Spinal cord (tissue), 10 donors: Measurements from ENCODE around the gene EPX. TPM values are rescaled to one million over a fixed set of nuclear protein-coding genes. Genes with fewer than 3 reads are reported as not detected.

Experiments
- DNase-seq, 6 donors: peaks; one replicate each; pipeline versions ENCODE4 v3.0.0 to v3.0.0-alpha.2; 2013 to 2015; ENCODE audit warnings: low spot score in 6 of 6, low read depth in 4 of 6
- H3K27ac ChIP-seq: one replicate; pipeline ENCODE4 v1.5.1; 2013; ENCODE audit warnings: low read depth, low read length, control low read depth
- H3K27me3 ChIP-seq: one replicate; pipeline ENCODE4 v1.6.1; 2013; ENCODE audit warnings: low read length; ENCODE audit not compliant: control insufficient read depth, insufficient read depth
- H3K36me3 ChIP-seq: one replicate; pipeline ENCODE4 v1.6.1; 2013; ENCODE audit warnings: low read length; ENCODE audit not compliant: control insufficient read depth, insufficient read depth
- H3K4me1 ChIP-seq: one replicate; pipeline ENCODE4 v1.6.1; 2013; ENCODE audit warnings: low read length; ENCODE audit not compliant: control insufficient read depth, insufficient read depth
- H3K4me3 ChIP-seq: one replicate; pipeline ENCODE4 v1.5.1; 2013; ENCODE audit warnings: low read depth, low read length, control low read depth
- H3K9me3 ChIP-seq: one replicate; pipeline ENCODE4 v1.6.1; 2013; ENCODE audit warnings: low read length; ENCODE audit not compliant: control insufficient read depth, insufficient read depth
- WGBS: methylation state at CpG from one replicate; pipeline ENCODE4 v1.1.5; 2013; ENCODE audit warnings: missing lambda C conversion rate; ENCODE audit not compliant: insufficient coverage; 5-methylcytosine and 5-hydroxymethylcytosine counted together
- polyA plus RNA-seq, 2 donors: library from polyadenylated mRNA; unstranded; fragments of 120-200 nt; gene quantifications; one replicate each; pipeline ENCODE4 v1.2.1, GENCODE V29; 2013; ENCODE audit not compliant: insufficient read length in 2 of 2
- total RNA-seq, 2 donors: library from RNA; depleted of rRNA in 1 of 2; stranded (reverse); fragments of 120-200 nt in 1 of 2; fragments of >200 nt in 1 of 2; gene quantifications; one replicate each; pipeline versions ENCODE4 v1.2.3 to v1.2.4, GENCODE V29; 2013 to 2014
- donor health status: healthy.

The EPX gene
- total and polyA plus RNA-seq, 4 donors: 0.11 to 1.2 (median 0.64) TPM

GRCh38 chr17:58184308-58184985, 8.1 kb upstream of the EPX start:
- no peaks in the 10 kb centered on the region for H3K4me1 ChIP-seq
- peaks cover 2% of the 10 kb centered on the region for H3K27me3 ChIP-seq
- 59% methylated on average over 10 of the region's 10 CpGs for WGBS
- H3K4me3 ChIP-seq: no peak overlapping the region
- no peaks in the 10 kb centered on the region for H3K36me3 ChIP-seq
- no peak for DNase-seq
- no peaks in the 10 kb centered on the region for H3K9me3 ChIP-seq
- no peak overlapping the region for H3K27ac ChIP-seq

- Histone ChIP-seq H3K27me3 (peaks cover 2% of the 10 kb centered on the region), H3K9me3 (no peaks in the 10 kb centered on the region), H3K27ac (no peak overlapping the region), H3K4me1 (no peaks in the 10 kb centered on the region), H3K36me3 (no peaks in the 10 kb centered on the region), H3K4me3 (no peak overlapping the region)
- DNase-seq: no peak
- 75% methylated on average over 8 of the region's 8 CpGs for WGBS
Observed at GRCh38 chr17:58184986-58185761, 7.4 kb upstream of the EPX start.

- no peaks in the 10 kb centered on the region for H3K4me1 ChIP-seq
- H3K9me3 ChIP-seq: no peaks in the 10 kb centered on the region
- peaks cover 4% of the 10 kb centered on the region for H3K27me3 ChIP-seq
- H3K27ac ChIP-seq: no peak overlapping the region
- no peaks in the 10 kb centered on the region for H3K36me3 ChIP-seq
- no peak for DNase-seq
- no peak overlapping the region for H3K4me3 ChIP-seq
- WGBS: 80% methylated on average over 3 of the region's 4 CpGs
Observed at GRCh38 chr17:58186591-58186990, 5.9 kb upstream of the EPX start.

- no peak overlapping the region for H3K4me3 ChIP-seq
- no peaks in the 10 kb centered on the region for H3K36me3 ChIP-seq
- no peaks in the 10 kb centered on the region for H3K4me1 ChIP-seq
- 91% methylated on average over 6 of the region's 6 CpGs for WGBS
- no peaks in the 10 kb centered on the region for H3K9me3 ChIP-seq
- peaks cover 4% of the 10 kb centered on the region for H3K27me3 ChIP-seq
- DNase-seq: no peak
- no peak overlapping the region for H3K27ac ChIP-seq
Observed at GRCh38 chr17:58187063-58187462, 5.5 kb upstream of the EPX start.

- Histone ChIP-seq H3K27me3 (peaks cover 4% of the 10 kb centered on the region), H3K27ac (no peak overlapping the region), H3K4me3 (no peak overlapping the region), H3K36me3 (no peaks in the 10 kb centered on the region), H3K9me3 (no peaks in the 10 kb centered on the region), H3K4me1 (no peaks in the 10 kb centered on the region)
- no peak for DNase-seq
- no CpG with 5 or more reads among the region's 7 CpGs for WGBS
Observed at GRCh38 chr17:58187675-58188074, 4.9 kb upstream of the EPX start.

GRCh38 chr17:58189436-58190146, 2.9 kb upstream of the EPX start:
- Histone ChIP-seq H3K27me3 (peaks cover 4% of the 10 kb centered on the region), H3K36me3 (no peaks in the 10 kb centered on the region), H3K4me1 (no peaks in the 10 kb centered on the region), H3K27ac (no peak overlapping the region), H3K9me3 (no peaks in the 10 kb centered on the region), H3K4me3 (no peak overlapping the region)
- no peak for DNase-seq
- 87% methylated on average over 8 of the region's 11 CpGs for WGBS

- peaks cover 4% of the 10 kb centered on the region for H3K27me3 ChIP-seq
- no peak for DNase-seq
- no peaks in the 10 kb centered on the region for H3K9me3 ChIP-seq
- no peaks in the 10 kb centered on the region for H3K4me1 ChIP-seq
- no peak overlapping the region for H3K4me3 ChIP-seq
- no peaks in the 10 kb centered on the region for H3K36me3 ChIP-seq
- no peak overlapping the region for H3K27ac ChIP-seq
- 55% methylated on average over 12 of the region's 14 CpGs for WGBS
Observed at GRCh38 chr17:58191241-58191896, 1.2 kb upstream of the EPX start.

DNA sequence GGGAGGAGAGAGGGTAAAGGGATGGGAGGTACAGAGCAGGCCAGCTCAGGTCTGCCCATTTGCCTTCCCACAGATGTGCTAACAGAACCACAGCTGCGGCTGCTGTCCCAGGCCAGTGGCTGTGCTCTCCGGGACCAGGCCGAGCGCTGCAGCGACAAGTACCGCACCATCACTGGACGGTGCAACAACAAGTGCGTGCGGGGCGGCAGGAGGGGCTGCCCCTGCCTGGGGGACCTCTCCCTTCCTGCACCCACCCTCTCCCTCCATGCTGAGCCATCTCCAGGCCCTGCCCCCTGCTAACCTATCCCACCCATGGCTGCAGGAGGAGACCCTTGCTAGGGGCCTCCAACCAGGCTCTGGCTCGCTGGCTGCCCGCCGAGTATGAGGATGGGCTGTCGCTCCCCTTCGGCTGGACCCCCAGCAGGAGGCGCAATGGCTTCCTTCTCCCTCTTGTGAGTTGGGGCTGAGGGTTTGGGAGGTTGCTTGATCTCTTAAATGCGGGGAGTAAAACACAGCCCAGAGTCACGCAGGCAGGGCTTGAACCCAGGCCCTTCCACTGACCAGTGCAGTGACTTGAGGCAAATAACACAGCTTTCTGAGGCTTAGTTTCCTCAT, 1.2 kb downstream of the EPX start:
- H3K4me1 ChIP-seq: no peaks in the 10 kb centered on the region
- DNase-seq: no peak
- H3K27ac ChIP-seq: no peak overlapping the region
- no peaks in the 10 kb centered on the region for H3K36me3 ChIP-seq
- H3K9me3 ChIP-seq: no peaks in the 10 kb centered on the region
- H3K27me3 ChIP-seq: peaks cover 9% of the 10 kb centered on the region
- no peak overlapping the region for H3K4me3 ChIP-seq
- 70% methylated on average over 17 of the region's 18 CpGs for WGBS

- WGBS: no CpG with 5 or more reads among the region's 5 CpGs
Observed at GRCh38 chr17:58195518-58196123, 3.1 kb downstream of the EPX start.

More at GRCh38 chr17:58195518-58196123, 3.1 kb downstream of the EPX start:
- H3K36me3 ChIP-seq: no peaks in the 10 kb centered on the region
- DNase-seq: no peak
- no peak overlapping the region for H3K4me3 ChIP-seq
- peaks cover 5% of the 10 kb centered on the region for H3K27me3 ChIP-seq
- H3K4me1 ChIP-seq: peaks cover 2% of the 10 kb centered on the region
- H3K9me3 ChIP-seq: no peaks in the 10 kb centered on the region
- H3K27ac ChIP-seq: no peak overlapping the region
